Stimulated activated CD4-positive, alpha-beta T cell treated with anti-CD3 and anti-CD28 coated beads, Interleukin-15, amount 100 ng/mL, for 24 hours (primary cell): ENCODE results near the gene CDK6.

Experiments
- DNase-seq: peaks from one replicate; pipeline ENCODE4 v3.0.0-alpha.2; 2020

The CDK6 gene

GRCh38 chr7:92729751-92730150 is 106.6 kb downstream of the CDK6 start:
- no peak for DNase-seq

DNA sequence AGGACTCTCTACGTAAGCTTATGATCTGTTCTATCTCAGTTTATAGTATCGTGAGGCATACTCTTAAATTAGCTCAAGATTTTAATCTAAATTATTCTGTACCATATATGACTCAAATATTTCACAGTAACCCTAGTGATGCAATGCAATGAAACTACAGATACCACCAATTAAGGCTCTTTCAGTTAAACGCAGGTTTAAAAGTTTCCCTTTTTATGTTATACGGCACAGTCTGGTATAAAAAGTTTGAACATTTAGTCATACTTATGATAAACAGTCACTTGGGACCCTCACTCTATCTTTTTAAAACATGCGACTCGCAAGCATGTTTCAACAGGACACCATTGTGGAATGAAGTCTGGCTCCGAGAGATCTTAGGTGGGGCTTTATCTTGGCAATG is 107.2 kb downstream of the CDK6 start:
- no peak for DNase-seq

- DNase-seq: no peak
Measured at GRCh38 chr7:92727755-92728154, 108.6 kb downstream of the CDK6 start.

DNA sequence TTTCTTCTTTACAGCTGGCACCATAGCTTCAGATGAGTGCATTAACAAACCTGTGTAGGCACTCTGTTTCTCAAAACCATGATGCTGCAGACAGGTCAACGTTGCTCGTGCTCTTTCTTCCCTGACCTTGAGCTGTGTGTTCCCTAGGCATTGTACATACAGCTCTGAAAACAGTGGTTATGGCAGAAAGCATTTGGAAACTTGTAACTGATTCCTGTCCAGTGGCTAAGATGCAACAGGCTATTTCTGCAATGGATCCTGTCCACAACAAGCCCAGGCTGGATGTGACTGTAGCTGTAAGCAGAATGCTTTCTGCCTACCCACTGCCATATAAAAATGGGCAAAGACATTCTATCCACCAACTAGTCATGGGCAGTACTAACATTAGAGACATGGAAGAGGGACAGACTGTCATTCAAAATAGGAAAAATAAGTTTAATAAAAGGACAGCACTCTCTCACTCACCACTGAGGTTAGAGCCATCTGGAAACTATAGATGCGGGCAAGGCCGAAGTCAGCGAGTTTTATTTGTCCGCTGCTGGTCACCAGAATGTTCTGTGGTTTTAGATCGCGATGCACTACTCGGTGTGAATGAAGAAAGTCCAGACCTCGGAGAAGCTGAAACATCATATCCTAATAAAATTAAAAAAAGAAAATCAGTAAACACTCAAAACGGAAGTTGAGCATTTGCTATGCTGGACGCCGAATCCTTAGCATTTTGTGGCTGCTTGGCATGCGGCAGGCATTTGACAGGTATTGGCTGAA is 111.0 kb downstream of the CDK6 start:
- DNase-seq: no peak

DNA sequence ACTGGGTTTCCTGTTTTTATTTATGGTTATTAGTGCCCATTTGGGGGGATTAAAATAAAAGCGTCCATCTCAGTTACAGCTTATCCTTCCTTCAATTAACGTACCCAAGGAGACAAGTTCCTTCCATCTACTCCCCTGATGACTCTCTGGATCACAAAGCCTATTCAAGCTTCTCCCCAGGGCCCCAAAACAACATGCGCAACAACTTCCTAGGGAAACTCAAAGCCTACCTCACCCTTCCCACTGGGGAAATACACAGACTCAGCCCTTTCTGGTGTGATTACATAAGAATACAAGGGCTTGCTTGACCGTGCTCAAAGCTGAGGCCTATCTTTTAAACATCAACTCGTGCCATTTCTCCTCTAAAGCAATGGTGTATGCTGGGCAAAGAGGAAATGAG is 112.4 kb downstream of the CDK6 start:
- no peak for DNase-seq

GRCh38 chr7:92723205-92723604 is 113.2 kb downstream of the CDK6 start:
- no peak for DNase-seq

DNA sequence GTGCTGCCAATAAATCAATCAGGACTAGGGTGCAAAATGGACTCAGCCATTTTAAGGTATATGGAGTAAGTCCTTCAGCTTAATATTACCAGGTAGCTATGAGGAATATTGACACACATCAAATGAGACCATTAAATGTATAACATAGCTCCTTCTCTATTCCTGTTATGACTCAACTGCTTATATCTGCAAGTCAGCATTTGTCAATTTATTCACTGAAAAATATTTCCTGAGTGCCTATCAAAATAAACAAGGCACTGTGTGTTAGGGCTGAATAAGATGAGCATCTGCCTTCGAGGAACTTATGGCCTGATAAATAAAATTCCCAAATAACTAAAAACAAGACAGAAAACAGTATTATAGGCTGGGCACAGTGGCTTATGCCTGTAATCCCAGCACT is 113.8 kb downstream of the CDK6 start:
- DNase-seq: no peak

GRCh38 chr7:92720604-92721350 is 115.6 kb downstream of the CDK6 start:
- no peak for DNase-seq

- DNase-seq: peak; percentile 73
Measured at GRCh38 chr7:92717993-92718716, 118.2 kb downstream of the CDK6 start.

DNA sequence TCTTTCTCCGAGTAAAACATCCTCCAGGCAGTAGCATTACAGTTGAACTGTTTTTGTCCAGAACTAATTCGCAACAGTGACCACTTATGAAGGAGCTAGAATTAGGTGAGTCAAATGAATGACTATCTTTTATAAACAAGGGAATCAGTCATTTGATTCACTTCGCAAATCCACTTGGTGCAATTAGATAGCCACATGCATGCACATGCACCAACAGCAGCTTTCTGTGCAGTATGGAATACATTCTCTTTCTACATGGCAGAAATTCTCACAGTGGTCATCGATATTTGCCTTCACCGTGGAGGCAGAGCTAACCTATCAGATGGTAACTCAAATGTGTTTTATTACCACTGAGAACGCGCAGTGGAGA is 118.8 kb downstream of the CDK6 start:
- DNase-seq: no peak

- no peak for DNase-seq
Measured at GRCh38 chr7:92716825-92717580, 119.4 kb downstream of the CDK6 start.

DNA sequence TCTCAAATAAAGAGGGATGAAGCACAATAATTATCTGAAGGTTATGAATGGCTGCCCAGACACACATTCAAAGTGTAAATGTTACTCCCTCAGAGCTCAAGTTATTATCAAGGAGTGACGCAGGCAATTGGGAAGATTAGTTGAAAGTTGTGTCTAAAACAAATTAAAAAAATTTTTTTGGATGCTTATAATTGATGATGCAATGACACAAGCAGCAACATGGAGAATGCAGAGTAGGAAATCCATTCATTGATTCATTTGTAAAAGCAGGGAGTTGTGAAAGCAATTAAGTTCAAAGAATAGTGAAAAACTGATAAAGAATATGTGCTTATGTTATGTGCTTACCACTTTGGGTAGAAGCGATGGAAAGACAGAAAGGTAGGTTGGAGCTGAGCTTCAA is 120.4 kb downstream of the CDK6 start:
- DNase-seq: no peak

- DNase-seq: no peak
Measured at GRCh38 chr7:92714767-92715166, 121.6 kb downstream of the CDK6 start.

- no peak for DNase-seq
Measured at GRCh38 chr7:92714280-92714679, 122.1 kb downstream of the CDK6 start.

DNA sequence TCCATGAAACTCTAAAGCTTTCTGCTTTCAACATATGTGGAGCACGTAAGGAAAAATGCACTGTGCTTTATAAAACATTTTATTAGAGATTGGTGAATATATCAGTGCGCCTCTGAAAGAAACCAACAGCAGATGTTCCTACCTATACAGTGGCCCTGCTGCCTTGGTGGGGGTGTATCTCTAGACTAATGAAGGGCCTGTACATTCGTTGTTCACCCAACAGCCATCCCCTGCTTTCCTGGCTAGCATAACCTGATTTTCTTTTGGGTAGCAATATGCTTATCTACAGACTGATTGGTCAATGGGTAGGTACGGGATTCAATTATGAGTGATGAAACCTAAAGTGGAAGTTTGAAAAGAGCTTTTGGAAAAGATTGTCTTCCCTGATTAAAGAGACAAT is 126.5 kb downstream of the CDK6 start:
- DNase-seq: no peak

DNA sequence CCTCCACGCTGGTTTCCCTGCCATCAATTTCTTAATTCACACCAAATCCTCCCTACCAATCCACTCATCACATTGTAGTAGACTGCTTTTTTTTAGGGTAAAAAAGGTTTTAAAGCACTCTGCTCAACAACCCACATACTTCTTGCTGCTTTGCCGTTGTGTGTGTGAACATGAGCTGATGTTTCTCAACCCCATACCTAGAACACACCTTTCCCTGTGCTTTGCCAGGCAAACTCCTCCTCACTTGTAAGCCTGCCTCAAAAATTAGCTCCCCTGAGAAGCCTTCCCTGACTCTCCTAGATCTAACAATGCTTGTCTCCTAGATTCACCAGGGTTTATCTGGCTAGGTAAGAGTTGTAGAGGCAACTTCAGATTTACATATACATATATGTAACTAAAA is 127.2 kb downstream of the CDK6 start:
- no peak for DNase-seq

- DNase-seq: no peak
Measured at GRCh38 chr7:92708111-92709042, 128.0 kb downstream of the CDK6 start.

- no peak for DNase-seq
Measured at GRCh38 chr7:92707435-92707834, 128.9 kb downstream of the CDK6 start.

DNA sequence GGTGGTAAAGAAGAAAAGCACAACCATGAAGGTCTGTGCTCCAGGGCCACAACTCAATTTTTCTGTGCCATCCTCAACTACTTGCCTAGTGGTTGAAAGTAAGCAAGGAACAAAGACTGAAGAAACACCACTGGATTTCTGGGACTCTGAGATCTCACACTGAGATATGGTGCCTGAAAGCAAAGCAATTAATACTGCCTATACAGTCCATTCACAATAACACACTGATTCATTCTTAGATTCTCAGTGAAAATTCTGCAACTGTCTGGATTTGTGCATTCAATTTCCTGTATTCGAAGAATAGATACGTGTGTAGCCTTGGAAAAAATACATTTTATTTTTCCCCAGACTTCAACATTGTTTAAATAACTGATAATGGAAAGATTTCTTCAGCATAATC is 129.8 kb downstream of the CDK6 start:
- DNase-seq: no peak

GRCh38 chr7:92705831-92706230 is 130.5 kb downstream of the CDK6 start:
- no peak for DNase-seq

- no peak for DNase-seq
Measured at GRCh38 chr7:92704858-92705257, 131.5 kb downstream of the CDK6 start.

DNA sequence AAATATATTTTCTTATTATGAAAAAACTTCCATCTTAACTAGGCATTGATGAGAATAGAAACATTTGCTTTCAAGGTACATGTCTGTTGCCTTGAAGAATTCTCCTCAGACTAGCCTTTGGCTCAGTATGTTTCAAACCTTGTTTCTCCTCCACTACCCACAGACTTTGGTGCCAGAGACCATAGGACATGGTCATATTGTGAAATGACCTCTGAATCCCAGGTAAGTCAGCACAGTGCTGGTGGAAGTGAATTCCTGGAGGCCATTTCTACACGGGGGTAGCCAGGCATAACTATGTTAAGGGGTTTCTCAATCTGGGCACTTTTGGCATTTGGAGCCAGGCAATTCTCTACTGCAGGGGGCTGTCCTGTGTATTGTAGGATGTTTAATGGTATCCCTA is 133.8 kb downstream of the CDK6 start:
- DNase-seq: no peak
